Stimulated activated CD4-positive, alpha-beta T cell treated with anti-CD3 and anti-CD28 coated beads, Interleukin-4, amount 100 ng/mL, for 4 hours (primary cell): ENCODE measurements around the gene BCL2L14.
A peak's percentile ranks its signal among the peaks of the same experiment; 100 is the strongest.

Experiments used
- DNase-seq, 2 experiments: peaks; one replicate each; pipeline ENCODE4 v3.0.0-alpha.2; 2020

The BCL2L14 gene, protein sequence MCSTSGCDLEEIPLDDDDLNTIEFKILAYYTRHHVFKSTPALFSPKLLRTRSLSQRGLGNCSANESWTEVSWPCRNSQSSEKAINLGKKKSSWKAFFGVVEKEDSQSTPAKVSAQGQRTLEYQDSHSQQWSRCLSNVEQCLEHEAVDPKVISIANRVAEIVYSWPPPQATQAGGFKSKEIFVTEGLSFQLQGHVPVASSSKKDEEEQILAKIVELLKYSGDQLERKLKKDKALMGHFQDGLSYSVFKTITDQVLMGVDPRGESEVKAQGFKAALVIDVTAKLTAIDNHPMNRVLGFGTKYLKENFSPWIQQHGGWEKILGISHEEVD

DNA sequence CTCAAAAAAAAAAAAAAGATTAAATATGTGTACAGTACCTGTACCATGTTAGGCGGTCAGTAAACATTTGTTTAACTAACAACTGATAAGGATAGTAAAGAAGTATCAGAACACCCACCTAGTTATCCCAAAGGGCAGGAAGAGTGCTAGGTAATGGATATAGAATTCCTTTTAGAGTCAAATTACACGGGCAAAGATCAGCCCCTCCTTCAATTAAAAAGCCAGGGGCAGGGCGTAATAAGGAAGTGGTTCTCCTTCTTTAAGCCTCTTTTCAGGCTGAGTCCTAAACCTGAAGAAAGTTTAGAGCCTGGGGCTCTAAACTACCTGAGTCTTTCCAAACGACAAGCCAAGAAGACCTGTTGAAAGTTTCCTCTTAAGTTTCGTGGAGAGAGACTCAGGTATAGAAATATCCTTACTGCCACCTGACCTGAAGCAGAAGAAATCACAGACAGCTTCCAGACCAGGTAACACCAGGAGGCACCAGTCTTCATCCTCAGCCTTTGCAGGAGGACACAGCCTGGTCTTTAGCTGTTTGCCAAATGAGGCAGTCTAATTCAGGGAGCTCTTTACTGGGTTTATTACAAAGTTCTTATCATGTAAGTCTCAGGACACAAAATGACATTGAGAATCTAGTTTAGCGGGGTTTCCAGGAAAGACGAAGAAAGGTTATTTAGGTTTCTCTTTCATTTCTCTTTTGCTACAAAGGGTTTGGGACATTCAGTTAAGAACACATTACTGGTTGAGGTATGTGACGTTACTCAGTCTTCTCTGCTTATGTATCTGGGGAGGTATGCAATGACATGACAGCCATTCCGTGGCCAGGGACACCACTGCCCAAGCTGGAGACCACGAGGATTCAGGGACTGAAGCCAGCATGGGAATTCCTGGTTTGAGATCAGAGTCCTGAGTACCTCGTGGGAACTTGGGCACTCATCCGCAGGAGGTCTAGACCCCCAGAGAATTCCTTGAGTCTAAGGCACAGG lies at the start of gene BCL2L14:
Gene BCL2L14, plus strand, starts transcription at position 266 of the 983 bp plus-strand sequence. CDS start 8,367 bp downstream, outside the sequence.
- peak; percentile 9 to 13 for DNase-seq

DNA sequence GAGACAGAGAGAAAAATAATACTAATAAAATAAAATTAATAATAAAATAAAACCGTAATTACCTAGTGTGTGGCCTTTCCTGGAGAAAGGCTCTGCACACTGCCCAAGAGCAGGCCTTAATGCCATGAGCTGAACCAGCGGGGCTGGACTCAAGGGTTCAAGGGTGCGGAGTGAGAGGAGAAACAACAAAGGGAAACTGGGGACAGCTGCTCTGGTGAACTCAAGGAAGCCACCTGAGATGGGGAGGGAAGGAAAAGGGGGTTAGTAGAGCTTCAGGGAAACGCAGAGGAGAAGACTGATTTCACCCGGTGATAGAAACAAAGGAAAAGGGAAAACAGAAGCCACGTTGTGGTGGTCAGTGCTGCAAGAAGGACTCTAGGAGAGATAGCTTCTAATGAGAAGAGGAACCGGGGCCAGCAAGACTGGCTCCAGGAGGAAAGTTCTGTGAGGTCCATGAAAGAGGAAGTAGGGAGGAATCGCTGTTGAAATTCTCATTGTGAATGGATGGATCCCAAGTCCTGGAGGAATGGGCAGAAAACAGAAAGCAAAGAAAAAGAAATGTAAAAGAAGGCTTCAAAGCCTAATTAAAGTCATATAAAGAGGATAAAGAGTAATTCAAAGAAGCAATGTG lies 48.3 kb upstream of the BCL2L14 start:
- no peak for DNase-seq

DNA sequence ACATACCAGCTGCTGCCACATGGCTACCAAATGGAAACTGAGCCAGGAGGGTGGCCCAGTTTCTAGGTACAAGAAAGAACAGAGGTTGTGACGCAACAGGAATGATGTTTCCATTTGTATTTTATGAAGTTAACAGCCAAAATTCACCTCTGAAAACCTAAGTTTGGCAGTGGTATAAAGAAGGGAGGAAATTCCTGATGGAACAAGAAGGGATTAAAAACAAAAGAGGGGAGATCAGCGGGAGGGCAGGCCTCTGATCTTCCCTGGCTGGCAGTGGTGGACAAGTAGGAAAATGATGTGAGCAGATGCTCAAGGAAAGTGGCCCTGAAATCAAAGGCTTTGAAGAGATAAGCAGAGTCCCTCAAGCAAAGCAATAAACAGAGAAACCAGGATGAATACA lies 47.3 kb upstream of the BCL2L14 start:
- no peak for DNase-seq

DNA sequence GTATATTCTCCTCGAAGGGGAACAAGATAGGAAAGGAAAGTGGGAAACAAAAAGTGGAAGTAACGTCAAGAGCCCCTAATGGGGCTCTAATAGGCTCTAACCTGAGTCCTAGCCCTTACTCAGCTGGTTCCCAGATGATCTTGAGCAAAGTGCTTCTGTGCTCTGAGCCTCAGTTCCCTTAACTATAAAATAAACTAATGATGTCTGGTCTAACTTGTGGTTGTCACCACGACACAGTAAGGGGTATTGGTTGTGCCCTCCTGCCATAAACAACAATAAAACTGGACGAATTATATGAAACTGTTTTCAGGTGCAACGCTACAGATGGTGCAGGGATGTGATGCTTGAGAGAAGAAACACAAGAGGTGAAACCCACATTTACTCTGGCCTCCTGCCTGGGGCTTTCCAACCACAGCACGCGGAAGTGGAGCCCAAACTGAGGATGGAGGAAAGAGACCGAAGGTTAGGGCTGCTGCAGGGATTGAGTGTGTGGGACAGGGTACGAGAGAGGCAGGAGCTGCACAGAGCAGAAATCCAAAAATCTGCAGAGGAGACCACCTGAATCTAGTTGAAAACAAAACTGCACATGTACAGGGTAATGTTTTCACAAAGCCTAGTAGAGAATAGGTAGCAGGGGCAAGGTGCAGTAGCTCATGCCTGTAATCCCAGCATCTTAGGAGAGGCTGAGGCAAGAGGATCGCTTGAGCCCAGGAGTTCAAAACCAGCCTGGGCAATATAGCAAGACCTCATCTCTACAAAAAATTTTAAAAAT lies 45.6 kb upstream of the BCL2L14 start:
- DNase-seq = peak in 1 of 2 experiments; percentile 24

DNA sequence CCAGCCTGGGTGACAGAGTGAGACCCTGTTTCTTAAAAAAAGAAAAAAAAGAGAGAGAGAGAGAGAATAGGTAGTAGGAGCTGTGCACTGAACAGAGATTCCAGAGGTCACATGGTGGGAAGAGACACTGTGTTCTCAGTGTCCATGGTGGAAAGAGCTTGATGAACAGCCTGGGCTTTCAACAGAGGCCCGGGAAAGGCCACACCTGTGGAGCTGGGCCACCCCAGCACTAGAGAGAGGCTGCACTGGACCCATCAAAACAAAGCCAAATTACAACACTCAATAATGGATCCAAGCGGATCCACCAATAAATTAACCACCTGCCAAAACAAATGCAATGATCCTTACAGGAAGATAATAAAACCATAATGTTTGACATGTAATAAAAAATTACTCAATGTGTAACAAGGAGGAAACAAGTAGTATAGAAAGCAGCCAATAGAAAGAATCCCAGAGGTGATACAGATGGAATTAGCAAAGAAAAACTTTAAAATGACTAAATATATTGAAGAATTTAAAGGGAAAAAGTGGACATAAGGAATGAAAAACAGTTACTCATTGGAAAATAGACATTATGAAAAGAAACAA lies 44.8 kb upstream of the BCL2L14 start:
- DNase-seq = no peak

DNA sequence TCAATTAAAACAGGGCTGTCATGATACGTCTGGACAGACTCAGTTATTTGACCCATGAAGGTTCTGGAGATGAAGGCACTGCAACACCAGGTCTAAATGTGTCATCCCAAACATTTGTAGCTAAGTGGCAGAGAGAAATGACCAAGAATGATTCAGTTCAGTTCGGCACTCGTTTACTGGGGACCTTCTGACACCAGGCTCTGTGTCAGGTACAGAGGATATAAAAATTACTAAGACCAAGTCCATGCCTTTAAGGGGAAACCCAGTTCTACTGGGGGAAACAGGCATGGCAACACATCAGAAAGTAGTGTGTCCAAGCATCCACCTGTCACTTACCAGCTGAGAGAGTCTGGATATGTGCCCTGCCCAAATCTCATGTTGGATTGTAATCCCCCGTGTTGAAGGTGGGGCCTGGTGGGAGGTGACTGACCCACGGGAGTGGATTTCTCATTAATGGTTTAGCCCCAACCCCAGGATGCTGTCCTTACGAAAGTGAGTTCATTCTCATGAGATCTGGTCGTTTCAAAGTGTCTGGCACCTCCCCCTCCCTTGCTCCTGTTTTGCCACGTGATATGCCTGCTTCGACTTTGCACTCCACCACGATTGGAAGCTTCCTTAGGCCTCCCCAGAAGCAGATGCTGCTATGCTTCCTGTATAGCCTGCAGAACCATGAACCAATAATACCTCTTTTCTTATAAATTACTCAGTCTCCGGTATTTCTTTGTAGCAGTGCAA lies 41.9 kb upstream of the BCL2L14 start:
- no peak for DNase-seq

DNA sequence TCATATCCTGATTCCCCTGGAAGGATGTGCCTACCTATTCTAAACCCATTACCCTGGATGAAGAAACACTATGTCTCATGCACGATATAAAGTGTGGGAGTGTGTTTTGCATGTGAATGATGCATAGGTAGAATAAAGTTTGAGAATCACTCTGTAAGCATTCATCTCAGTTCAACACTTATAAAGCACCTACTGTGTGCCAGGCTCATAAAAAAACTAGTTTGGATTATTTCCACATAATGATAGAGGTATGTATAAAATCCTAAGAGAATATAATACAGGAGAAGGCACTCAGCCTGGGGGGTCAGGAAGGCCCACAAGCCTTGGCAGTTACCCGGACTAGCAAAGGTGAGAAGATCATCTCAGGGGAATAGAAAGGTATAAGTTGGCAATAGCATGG lies 41.1 kb upstream of the BCL2L14 start:
- DNase-seq = no peak

DNA sequence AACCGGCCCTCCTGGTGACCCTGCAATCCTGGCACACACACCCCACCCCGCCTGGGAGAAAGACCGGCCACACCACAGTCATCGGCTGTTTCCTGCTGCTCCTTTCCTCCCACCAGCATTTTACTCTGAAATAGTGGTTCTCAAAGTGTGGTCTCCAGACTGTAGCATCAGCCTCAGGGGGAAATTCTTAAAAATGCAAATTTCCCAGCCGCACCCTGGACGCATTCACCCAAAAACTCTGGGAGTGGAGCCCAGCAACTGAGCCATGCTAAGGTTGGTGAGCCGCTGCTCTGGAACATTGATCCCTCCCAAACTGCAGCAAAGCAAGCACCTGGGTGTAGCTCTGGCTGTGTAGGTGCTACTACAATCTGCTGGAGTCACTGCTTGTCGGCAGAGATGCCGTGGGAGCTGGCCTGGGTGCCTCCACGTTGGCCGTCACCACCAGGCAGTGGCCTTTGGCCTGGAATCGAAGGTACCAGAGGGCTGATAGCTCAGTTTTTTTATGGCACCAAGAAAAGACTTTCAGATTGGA lies 38.4 kb upstream of the BCL2L14 start:
- no peak for DNase-seq

DNA sequence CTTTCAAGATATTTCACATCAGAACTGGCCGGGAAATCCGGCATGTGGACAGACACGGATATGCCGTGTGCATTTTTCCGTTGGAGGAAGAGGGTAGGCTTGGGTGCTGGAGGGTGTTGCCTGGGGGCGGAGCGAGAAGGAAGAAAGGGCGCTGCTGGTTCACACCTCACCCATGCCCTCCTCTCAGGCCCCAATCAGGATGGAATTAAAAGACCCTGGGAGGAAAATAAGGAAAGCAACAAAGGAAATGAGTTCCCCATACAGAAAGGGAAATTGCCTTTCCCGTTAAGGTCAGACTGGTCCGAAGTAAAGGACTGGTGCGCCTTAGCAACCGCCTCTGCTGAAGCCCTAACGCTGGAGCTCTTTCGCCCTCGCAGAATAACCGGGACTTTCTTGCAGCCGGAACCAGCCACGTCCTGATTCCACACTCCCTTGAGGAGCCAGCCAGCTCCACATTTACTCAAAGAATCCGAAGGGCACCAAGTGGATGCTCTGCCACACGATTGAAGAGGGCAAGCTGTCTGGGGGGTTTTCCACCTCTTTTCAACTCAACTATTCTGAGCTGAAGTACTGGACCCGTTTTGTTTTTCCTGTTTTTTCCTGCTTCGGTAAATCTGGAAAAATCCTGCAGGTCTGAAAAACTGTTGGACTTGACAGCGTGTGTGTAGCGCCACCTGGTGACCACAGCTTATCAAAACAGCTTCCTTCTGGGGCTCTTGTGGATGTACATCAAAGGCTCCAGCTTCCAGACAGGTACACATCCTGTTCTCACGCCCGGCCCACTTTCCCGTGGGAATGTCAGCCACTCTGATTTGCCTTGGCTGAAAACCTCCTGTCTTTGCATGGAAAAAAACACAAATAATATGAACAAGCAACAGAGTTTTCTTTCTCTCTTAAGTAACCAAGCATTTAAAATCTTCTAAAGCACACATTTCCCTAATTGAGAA lies 37.6 kb upstream of the BCL2L14 start:
- peak; percentile 61 to 67 for DNase-seq

DNA sequence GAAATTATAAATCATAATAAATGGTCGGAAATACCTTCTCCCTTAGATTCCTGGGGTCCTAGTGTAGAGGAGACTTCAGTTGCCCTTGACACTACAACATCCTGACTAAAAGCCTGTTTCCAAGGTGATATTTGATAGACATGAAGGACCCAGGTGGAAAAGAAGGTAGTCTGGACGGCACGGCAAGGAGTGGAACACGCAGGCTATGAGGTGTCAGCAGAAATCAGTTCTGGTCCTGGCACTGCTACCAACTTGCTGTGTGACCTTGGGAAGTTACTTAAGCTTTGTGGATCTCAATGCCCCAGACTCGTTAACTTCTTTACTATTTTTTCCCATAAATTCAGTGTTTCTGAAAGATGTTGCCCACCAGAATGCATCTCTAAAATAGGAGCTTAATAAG lies 36.9 kb upstream of the BCL2L14 start:
- no peak for DNase-seq

DNA sequence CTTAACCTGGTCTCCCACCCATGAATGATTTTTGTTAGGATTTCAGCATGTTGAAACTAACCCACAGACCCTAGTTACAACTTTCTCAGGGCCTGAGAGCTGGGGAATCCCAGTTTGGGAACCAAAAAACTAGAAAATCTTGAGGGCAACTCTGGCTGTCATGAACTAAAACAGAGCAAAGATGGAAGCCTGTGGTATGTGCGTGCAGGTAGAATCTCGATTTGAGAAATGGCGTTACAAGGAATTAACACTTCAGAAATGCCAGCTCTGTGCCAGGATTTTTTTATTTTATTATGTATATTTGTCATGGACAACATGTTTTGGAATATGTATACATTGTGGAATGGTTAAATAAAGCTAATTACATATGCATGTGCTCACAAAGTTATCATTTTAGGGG lies 36.4 kb upstream of the BCL2L14 start:
- DNase-seq = no peak

DNA sequence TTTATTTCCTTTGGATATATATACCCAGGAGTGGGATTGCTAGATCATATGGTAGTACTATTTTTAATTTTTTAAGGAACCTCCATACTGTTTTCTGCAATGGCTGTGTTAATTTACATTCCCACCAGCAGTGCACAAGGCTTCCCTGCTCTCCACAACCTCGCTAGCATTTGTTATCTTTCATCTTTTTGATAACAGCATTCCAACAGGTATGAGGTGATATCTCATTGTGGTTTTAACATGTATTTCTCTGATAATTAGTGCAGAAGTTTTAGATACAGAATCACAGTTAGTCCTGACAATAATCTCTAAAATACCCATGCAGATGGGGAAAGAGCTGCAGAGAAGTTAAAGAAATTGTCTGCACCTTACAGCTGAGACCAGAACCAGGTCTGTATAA lies 35.5 kb upstream of the BCL2L14 start:
- no peak for DNase-seq

DNA sequence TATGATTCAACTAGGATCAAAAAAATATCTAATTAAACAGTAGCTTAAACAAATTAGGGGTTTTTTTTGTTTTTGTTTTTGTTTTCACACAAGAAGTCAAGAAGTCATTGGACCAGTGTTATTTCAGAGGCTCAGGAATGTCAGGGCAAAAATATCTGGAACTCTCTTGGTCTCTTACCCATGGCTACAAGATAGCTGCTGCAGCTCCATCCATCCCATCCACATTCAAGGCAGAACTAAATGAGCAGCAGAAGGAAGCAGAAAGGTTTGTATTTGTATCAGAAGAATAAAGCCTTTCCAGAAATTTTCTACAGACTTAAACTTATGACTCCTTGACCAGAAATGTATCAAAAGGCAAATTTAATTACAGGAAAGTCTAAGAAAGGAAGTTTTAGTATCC lies 33.8 kb upstream of the BCL2L14 start:
- DNase-seq = no peak

DNA sequence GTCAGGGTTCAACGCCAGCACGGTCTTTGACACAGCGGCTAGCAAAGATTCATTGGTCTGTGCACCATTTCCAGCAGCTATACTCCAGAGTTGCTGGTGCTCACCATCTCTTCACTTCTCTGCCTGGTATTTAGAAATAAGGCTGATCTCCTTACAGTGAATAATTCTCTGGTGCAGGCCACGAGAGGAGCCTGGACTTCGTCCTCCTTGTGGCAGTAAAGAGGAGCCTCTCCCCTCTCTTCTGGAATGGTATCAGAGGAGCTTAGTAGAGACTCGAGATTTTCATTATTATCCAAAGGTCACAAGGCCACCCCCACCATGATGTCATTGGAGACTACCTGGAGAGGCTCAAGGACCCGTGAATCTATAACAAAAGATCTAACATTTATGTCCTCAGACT lies 30.8 kb upstream of the BCL2L14 start:
- DNase-seq = no peak

DNA sequence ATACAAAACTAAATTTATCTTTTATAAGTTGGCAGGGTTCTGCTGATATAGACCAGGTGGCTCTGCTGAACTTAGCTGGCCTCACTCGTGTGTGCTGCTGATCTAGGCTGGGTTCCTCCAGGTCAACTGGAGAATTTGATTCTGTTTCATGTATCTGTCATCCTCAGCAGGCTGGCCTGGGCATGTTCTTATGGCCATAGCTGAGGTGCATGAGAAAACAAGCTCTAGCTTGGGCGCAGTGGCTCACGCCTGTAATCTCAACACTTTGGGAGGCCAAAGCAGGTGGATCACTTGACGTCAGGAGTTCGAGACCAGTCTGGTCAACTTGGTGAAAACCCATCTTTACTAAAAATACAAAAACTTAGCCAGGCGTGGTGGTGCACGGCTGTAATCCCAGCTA lies 24.3 kb upstream of the BCL2L14 start:
- no peak for DNase-seq

DNA sequence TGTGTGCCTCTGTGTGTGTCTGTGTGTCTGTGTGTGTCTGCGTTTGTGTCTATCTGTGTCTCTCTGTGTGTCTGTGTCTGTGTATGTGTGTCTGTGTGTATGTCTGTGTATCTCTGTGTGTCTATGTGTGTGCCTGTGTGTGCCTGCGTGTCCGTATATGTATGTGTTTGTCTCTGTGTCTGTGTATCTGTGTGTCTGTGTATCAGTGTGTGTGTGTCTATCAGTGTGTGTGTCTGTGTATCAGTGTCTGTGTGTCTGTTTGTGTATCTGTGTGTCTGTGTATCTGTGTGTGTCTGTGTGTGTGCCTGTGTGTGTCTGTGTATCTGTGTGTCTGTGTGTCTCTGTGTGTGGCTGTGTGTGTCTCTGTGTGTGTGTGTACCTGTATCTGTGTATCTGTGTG lies 23.1 kb upstream of the BCL2L14 start:
- no peak for DNase-seq

DNA sequence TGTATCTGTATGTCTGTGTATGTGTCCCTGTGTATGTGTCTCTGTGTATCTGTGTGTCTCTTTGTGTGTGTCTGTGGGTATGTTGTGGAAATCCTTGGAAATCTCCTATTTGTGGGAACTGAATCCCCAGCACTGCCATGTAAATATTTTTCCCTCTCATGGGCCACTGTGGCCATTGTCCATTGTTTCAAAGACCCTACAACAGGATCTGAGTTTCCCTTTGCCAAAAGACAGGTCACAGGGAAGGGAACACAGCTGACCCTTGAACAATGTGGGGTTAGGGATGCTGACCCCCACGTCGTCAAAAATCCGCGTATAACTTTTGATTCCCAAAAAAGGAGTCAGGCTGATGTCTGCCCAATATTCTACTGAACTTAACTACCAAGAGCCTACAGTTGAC lies 22.5 kb upstream of the BCL2L14 start:
- no peak for DNase-seq

DNA sequence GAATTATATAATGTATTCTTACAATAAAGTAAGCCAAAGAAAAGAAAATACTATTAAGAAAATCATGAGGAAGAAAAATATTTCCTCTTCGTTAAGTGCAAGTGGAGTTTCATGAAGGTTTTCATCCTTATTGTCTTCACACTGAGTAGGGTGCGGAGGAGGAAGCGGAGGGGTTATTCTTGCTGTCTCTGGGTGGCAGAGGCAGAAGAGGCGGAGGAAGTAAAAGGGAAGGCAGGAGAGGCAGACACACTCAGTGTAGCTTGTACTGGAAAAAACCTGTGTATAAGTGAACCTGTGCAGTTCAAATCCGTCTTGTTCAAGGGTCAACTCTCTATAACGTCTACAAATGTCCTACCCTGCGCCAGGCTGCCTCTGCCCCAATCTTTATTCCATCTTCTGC lies 22.0 kb upstream of the BCL2L14 start:
- DNase-seq = no peak

DNA sequence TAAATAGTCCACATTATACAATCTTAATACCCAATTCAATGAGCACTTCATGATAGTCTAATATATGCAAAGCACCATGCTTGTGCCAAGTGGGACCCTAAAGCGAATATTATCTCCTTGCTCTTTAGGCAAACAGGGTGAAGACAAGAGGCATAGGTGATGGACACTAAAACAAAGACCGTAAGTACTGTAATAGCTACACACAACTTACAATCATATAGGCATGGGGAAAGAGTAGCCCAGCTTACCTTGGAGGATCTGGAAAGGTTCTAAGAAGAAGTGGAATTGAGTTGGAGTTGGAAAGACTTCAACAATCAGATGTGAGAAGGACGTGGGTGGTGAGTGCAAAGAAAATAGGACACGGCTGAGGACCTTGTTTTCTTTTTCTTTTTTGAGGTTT lies 19.1 kb upstream of the BCL2L14 start:
- DNase-seq = no peak

DNA sequence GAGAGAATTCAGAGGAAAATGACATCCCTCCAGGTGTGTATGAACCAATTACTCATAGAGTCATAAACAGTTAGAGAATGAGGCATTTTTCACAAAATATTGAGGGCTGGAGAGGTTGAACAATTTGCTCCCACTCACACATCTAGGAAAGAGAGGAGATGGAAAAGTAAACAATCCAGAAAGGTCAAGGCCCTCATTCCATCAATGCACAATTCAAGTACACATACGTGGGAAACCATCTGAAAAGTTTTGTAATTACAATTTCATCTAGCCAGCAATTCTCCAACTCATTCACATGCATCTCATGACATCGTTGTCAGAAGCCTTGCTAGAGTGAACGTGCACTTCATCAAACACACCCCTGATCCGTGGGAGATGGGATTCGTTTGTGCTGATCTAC lies 15.7 kb upstream of the BCL2L14 start:
- no peak for DNase-seq
